A673 (cell line): ENCODE measurements around the gene ZNF638. TPM values are rescaled to one million over a fixed set of nuclear protein-coding genes. Genes with fewer than 3 reads are reported as not detected.

ENCODE experiments used
- BruUV-seq: library from RNA; stranded (reverse); fragments of 400-500 nt; replicated peaks from 2 replicates; lab custom pipeline; 2021; lab: Mats Ljungman, UMichigan
- CTCF ChIA-PET: fragments of 300-600 bp; sonication (Branson Sonifier 250); formaldehyde crosslinking; loops from one replicate; lab custom pipeline; 2022; ENCODE audit warnings: antibody characterized with exemption; lab: Charles Lee
- POLR2A ChIA-PET: fragments of 300-600 bp; sonication (Branson Sonifier 250); formaldehyde crosslinking; loops from one replicate; lab custom pipeline; 2022; ENCODE audit warnings: antibody characterized with exemption; ENCODE audit not compliant: low non-redundant PET; lab: Charles Lee
- DNase-seq: peaks from one replicate; pipeline ENCODE4 v3.0.0-alpha.2; 2015; ENCODE audit warnings: low spot score
- H3K27ac ChIP-seq: fragments of 200-600 bp; sonication (generic); 2 replicates; pipeline ENCODE4 v1.5.1; 2016; ENCODE audit warnings: mixed run types, low read depth, mild to moderate bottlenecking, mixed read lengths, antibody characterized with exemption, low read length; ENCODE audit not compliant: poor library complexity, severe bottlenecking
- H3K27me3 ChIP-seq: fragments of 200-600 bp; sonication (generic); replicated peaks from 2 replicates; pipeline ENCODE4 v1.6.1; 2017; ENCODE audit warnings: mixed run types, low read depth, mild to moderate bottlenecking, mixed read lengths, antibody characterized with exemption, low read length; ENCODE audit not compliant: insufficient read depth, poor library complexity
- H3K36me3 ChIP-seq: fragments of 200-600 bp; sonication (generic); 2 replicates; pipeline ENCODE4 v1.6.1; 2016; ENCODE audit warnings: mixed run types, mild to moderate bottlenecking, mixed read lengths, antibody characterized with exemption, low read length; ENCODE audit not compliant: insufficient read depth, poor library complexity, severe bottlenecking
- H3K4me1 ChIP-seq: fragments of 200-600 bp; sonication (generic); 2 replicates; pipeline ENCODE4 v1.6.1; 2017; ENCODE audit warnings: mixed run types, mild to moderate bottlenecking, mixed read lengths, antibody characterized with exemption, low read length; ENCODE audit not compliant: insufficient read depth, poor library complexity, severe bottlenecking
- H3K4me3 ChIP-seq: fragments of 200-600 bp; sonication (generic); 2 replicates; pipeline ENCODE4 v1.5.1; 2016; ENCODE audit warnings: low read depth, mixed run types, mild to moderate bottlenecking, mixed read lengths, low read length; ENCODE audit not compliant: poor library complexity, severe bottlenecking
- H3K9me3 ChIP-seq: fragments of 200-600 bp; sonication (generic); 2 replicates; pipeline ENCODE4 v1.6.1; 2016; ENCODE audit warnings: mixed run types, low read depth, mild to moderate bottlenecking, mixed read lengths, antibody characterized with exemption, low read length; ENCODE audit not compliant: poor library complexity, severe bottlenecking
- EZH2 ChIP-seq: fragments of 200-600 bp; sonication (generic); IDR thresholded peaks from 2 replicates; pipeline ENCODE4 v1.6.1; 2017; ENCODE audit warnings: borderline replicate concordance, low read depth, mild to moderate bottlenecking, mixed read lengths, antibody characterized with exemption, low read length; ENCODE audit not compliant: poor library complexity, severe bottlenecking
- intact Hi-C: fragments of 100-400 bp; cut with micrococcal nuclease; formaldehyde crosslinking; loops from one replicate; pipeline ENCODE4 v1.10.0; 2022; ENCODE audit not compliant: unreplicated experiment
- total RNA-seq: library from RNA; stranded (reverse); gene quantifications from 2 replicates; pipeline ENCODE4 v1.2.3, GENCODE V29; 2021
- TF ChIP-seq, protein P1 (sequence below): fragments of 300-800, 200-600 bp; sonication (generic); conservative IDR thresholded peaks from 2 replicates; pipeline ENCODE4 v1.5.1; 2017; ENCODE audit warnings: low read depth, mild to moderate bottlenecking, antibody characterized with exemption, low read length, moderate library complexity, mixed read lengths

The ZNF638 gene
- total RNA-seq, 1 experiment from 2014 or later: 126 TPM

DNA sequence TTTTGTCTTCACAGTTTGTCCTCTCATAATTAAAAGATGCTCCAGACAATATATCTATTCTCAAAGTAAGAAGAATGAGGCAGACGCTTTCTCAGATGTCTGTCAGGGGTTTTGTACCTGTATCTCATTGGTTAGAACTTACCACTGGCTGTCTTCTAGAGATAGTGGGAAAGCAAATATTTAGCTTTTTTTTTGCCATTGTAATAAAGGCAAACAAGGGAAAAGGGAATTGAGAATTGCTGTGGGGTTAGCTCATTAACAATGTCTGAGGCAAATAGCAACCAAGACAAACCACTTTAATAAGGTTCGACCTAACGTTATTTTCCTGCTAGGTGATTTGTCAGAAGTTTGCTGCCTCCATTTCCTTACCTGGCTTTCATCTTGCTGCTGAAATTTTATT lies 30.0 kb downstream of the ZNF638 start:
- Histone ChIP-seq H3K4me3 (no peak overlapping the region), H3K27ac (no peak overlapping the region), H3K36me3 (peaks cover 89% of the 10 kb centered on the region), H3K4me1 (no peaks in the 10 kb centered on the region), H3K27me3 (no peaks in the 10 kb centered on the region), H3K9me3 (no peaks in the 10 kb centered on the region)
- ChIA-PET POLR2A (no interaction called here), CTCF (no interaction called here)
- no TSS peak for BruUV-seq
- no peak for TF ChIP-seq EZH2
- TF ChIP-seq, protein P1, sequence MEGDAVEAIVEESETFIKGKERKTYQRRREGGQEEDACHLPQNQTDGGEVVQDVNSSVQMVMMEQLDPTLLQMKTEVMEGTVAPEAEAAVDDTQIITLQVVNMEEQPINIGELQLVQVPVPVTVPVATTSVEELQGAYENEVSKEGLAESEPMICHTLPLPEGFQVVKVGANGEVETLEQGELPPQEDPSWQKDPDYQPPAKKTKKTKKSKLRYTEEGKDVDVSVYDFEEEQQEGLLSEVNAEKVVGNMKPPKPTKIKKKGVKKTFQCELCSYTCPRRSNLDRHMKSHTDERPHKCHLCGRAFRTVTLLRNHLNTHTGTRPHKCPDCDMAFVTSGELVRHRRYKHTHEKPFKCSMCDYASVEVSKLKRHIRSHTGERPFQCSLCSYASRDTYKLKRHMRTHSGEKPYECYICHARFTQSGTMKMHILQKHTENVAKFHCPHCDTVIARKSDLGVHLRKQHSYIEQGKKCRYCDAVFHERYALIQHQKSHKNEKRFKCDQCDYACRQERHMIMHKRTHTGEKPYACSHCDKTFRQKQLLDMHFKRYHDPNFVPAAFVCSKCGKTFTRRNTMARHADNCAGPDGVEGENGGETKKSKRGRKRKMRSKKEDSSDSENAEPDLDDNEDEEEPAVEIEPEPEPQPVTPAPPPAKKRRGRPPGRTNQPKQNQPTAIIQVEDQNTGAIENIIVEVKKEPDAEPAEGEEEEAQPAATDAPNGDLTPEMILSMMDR: no peak
- DNase-seq: no peak
- intact Hi-C loops: no loop called here

DNA sequence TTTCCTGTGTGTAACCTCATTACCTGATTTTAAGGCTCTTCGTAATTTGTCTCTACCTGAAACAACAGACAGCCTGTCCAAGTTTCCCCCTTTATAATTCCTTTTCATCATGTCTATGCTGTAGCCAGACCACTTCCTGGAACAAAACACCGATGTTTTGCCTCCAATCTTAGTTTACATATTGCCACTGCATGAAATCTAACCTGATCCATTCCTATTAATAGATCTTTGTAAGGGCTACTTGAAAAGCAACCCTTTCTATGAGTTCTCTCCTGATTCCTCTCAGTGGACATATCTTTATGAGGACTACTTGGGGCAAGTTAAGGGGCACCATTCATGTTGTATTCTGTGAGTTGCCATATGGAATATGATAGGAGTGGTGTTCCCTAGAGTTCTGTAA lies 30.9 kb downstream of the ZNF638 start:
- Histone ChIP-seq H3K9me3 (no peaks in the 10 kb centered on the region), H3K4me1 (no peaks in the 10 kb centered on the region), H3K36me3 (peaks cover 86% of the 10 kb centered on the region), H3K27ac (no peak overlapping the region), H3K4me3 (no peak overlapping the region), H3K27me3 (no peaks in the 10 kb centered on the region)
- BruUV-seq: no TSS peak
- DNase-seq: no peak
- POLR2A ChIA-PET: no interaction called here
- intact Hi-C loops: no loop called here
- TF ChIP-seq EZH2: no peak
- TF ChIP-seq, protein P1: no peak
- CTCF ChIA-PET: no interaction called here

DNA sequence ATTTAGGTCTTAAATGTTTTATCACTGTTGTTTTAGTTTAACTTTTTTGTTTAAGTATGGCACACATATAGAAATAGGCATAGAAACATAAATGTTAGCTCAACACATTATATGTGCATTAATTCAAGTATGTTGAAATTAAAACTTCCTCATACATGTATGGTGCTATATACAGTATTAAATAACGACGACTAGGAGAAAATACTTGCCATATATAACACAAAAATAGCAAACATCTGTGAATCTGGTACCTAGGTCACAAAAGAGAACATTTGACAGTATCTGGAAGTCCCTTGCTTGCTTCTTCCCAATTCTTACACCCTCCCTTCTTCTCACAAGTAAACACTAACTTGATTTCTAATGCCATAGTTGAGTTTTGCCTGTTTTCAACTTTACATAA lies 38.4 kb downstream of the ZNF638 start:
- BruUV-seq: no TSS peak
- Histone ChIP-seq H3K4me1 (no peaks in the 10 kb centered on the region), H3K27ac (no peak overlapping the region), H3K9me3 (no peaks in the 10 kb centered on the region), H3K36me3 (peaks cover 59% of the 10 kb centered on the region), H3K27me3 (no peaks in the 10 kb centered on the region), H3K4me3 (no peak overlapping the region)
- ChIA-PET CTCF (no interaction called here), POLR2A (no interaction called here)
- DNase-seq: no peak
- TF ChIP-seq, protein P1: no peak
- TF ChIP-seq EZH2: no peak
- intact Hi-C loops: no loop called here
